Kidney (tissue), 14 donors: ENCODE results near the gene LMTK2. TPM values are rescaled to one million over a fixed set of nuclear protein-coding genes. Genes with fewer than 3 reads are reported as not detected.

Experiments used
- DNase-seq, 5 donors: peaks; one replicate each; pipeline ENCODE4 v3.0.0-alpha.2; 2013 to 2020
- FAIRE-seq: peaks from 2 replicates; lab custom pipeline; 2012; peaks lifted over from hg19 to GRCh38; lab: Jason Lieb, UNC
- H3K27ac ChIP-seq, 2 donors: one replicate each; pipeline ENCODE4 v1.7.0; 2013; ENCODE audit warnings: low read depth in 2 of 2, low read length in 2 of 2, inconsistent platforms in 1 of 2
- H3K27me3 ChIP-seq: one replicate; pipeline ENCODE4 v1.7.1; 2013; ENCODE audit warnings: low read length, inconsistent platforms; ENCODE audit not compliant: control insufficient read depth, insufficient read depth
- H3K36me3 ChIP-seq, 3 donors: one replicate each; pipeline versions ENCODE4 v1.7.0 to v1.7.1; 2013; ENCODE audit warnings: low read length in 3 of 3, control low read depth in 1 of 3, inconsistent platforms in 1 of 3; ENCODE audit not compliant: insufficient read depth in 3 of 3, control insufficient read depth in 2 of 3
- H3K4me1 ChIP-seq, 3 donors: one replicate each; pipeline versions ENCODE4 v1.7.0 to v1.7.1; 2013; ENCODE audit warnings: low read length in 3 of 3, inconsistent platforms in 1 of 3, low read depth in 1 of 3; ENCODE audit not compliant: control insufficient read depth in 2 of 3, insufficient read depth in 2 of 3
- H3K4me3 ChIP-seq, 3 donors: one replicate each; pipeline versions ENCODE4 v1.7.0 to v1.8.1; 2013; ENCODE audit warnings: low read length in 3 of 3, control low read depth in 1 of 3, inconsistent platforms in 1 of 3
- H3K9ac ChIP-seq, 3 donors: one replicate each; pipeline versions ENCODE4 v1.7.0 to v1.7.1; 2013; ENCODE audit warnings: low read length in 3 of 3, control low read depth in 1 of 3, inconsistent platforms in 1 of 3
- H3K9me3 ChIP-seq, 3 donors: one replicate each; pipeline versions ENCODE4 v1.7.0 to v1.7.1; 2013; ENCODE audit warnings: low read length in 3 of 3, control low read depth in 1 of 3, inconsistent platforms in 1 of 3; ENCODE audit not compliant: control insufficient read depth in 2 of 3, insufficient read depth in 1 of 3
- intact Hi-C: fragments of 100-400 bp; cut with DNase I; formaldehyde crosslinking; loops from one replicate; pipeline ENCODE4 v1.11.1; 2022
- polyA plus RNA-seq: library from polyadenylated mRNA; stranded (reverse); fragments of 350-450 nt; fragmentation: Illumina TruSeq; extraction: RNeasy Lipid Tissue Mini Kit (QIAGEN cat#74804); gene quantifications from one replicate; pipeline ENCODE4 v1.2.3, GENCODE V29; 2014; ENCODE audit warnings: low read depth, low replicate concordance; ENCODE audit not compliant: insufficient read depth
- total RNA-seq: library from RNA; stranded (reverse); fragmentation: NEBNext Ultra II Directional; extraction: Animal tissue kit (Norgen Biotek cat#: 25700); gene quantifications from one replicate; pipeline ENCODE4 v1.2.1, GENCODE V29; 2021
- TF ChIP-seq, protein P1 (sequence below): IDR thresholded peaks from 3 replicates; pipeline ENCODE4 v1.5.1; 2012; ENCODE audit warnings: mild to moderate bottlenecking, moderate library complexity, borderline replicate concordance; ENCODE audit not compliant: insufficient read depth; ENCODE audit errors: extremely low read depth
- donor health status: control.
- donor health status: control.
- donor health status: control.
- donor health status: control.
- donor health status: control.
- donor health status: DM: yes; HTN: yes; CAD: no.
- donor health status: Normal renal cell carcinoma (clear cell type).

Gene LMTK2
- total and polyA plus RNA-seq, 2 donors from 2014 or later, result 3.3 to 24.8 TPM

DNA sequence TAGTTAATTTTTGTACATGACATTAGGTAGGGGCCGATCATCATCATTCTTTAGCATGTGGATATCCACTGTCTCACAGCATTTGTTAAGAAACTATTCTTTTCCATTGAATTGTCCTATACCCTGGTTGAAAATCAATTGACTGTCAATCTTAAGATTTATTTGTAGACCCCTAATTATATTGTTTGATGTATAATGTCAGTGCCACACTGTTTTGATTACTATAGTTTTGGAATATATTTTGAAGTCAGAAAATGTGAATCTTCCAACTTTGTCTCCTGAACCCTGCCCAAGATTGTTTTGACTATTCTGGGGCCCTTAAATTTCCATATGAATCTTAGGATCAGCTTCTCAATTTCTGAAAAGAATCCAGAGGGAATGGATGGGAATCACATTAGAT lies 6.6 kb upstream of the LMTK2 start:
- intact Hi-C loops, result loop anchor here (10.0 kb wide), 1 partner anchor 65 kb away; no protein-coding TSS in a partner anchor
- no peak overlapping the region for H3K4me3 ChIP-seq
- H3K4me1 ChIP-seq, result no peaks in the 10 kb centered on the region
- H3K27me3 ChIP-seq, result no peaks in the 10 kb centered on the region
- no peak overlapping the region for H3K27ac ChIP-seq
- DNase-seq (no peak), FAIRE-seq (no peak)
- H3K9ac ChIP-seq, result no peak overlapping the region
- TF ChIP-seq, protein P1, sequence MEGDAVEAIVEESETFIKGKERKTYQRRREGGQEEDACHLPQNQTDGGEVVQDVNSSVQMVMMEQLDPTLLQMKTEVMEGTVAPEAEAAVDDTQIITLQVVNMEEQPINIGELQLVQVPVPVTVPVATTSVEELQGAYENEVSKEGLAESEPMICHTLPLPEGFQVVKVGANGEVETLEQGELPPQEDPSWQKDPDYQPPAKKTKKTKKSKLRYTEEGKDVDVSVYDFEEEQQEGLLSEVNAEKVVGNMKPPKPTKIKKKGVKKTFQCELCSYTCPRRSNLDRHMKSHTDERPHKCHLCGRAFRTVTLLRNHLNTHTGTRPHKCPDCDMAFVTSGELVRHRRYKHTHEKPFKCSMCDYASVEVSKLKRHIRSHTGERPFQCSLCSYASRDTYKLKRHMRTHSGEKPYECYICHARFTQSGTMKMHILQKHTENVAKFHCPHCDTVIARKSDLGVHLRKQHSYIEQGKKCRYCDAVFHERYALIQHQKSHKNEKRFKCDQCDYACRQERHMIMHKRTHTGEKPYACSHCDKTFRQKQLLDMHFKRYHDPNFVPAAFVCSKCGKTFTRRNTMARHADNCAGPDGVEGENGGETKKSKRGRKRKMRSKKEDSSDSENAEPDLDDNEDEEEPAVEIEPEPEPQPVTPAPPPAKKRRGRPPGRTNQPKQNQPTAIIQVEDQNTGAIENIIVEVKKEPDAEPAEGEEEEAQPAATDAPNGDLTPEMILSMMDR, result no peak
- H3K36me3 ChIP-seq, result no peaks in the 10 kb centered on the region
- peaks cover 0 to 22% (median 7%) of the 10 kb centered on the region in 3 donors for H3K9me3 ChIP-seq

DNA sequence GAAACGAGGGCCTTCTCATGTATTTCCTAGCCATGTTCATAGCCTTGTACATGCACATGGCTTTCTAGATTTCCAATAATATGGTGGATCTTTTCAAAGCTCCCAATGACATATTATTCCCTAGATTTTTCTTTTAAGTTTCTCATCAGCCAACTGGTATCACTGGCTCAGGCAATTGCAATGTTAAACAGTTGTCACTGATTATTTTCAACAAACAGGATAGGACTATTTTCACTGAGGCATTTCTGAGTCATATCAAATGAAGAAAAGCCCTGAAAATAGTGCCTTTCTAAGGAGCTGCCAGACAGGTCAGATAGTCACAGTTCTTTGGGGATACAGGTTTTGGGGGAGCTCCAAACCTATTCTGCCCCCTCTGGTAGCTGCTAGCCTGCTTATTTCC lies 4.5 kb upstream of the LMTK2 start:
- TF ChIP-seq, protein P1, result no peak
- Histone ChIP-seq H3K4me3 (no peak overlapping the region), H3K4me1 (no peaks in the 10 kb centered on the region), H3K27ac (no peak overlapping the region), H3K36me3 (no peaks in the 10 kb centered on the region), H3K9ac (no peak overlapping the region), H3K9me3 (peaks cover 0 to 18% (median 2%) of the 10 kb centered on the region in 3 donors), H3K27me3 (no peaks in the 10 kb centered on the region)
- intact Hi-C loops, result loop anchor here (10.0 kb wide), 1 partner anchor 63 kb away; no protein-coding TSS in a partner anchor
- DNase-seq, result no peak
- no peak for FAIRE-seq

DNA sequence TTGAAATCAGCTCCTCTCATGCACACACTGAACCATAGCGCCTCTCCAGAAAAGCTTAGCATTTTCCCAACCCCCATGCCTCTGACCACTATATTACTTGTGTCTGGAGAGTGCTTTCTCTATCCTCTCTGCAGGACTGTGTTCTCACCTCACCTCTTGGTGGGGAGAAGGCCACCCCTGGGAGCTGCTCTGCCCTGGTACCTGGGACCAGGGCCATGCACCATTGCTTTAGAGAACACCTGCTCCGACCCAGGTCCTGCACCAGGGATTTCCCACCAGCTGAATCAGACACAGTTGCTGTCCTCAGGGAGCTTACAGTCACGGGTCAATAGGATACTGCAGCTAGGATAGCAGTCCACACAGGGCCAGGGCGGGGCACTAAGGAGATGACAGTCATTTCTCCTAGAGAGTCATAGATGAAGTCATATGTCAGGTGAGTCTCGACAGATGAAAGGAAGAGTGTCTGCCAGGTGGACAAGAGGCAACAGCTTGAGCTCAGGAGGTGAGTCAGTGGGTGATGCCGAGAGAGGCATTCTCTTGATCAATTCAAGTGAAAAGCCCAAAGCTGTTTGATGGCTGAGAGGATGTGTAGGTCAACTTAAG lies 619 bp upstream of the LMTK2 start:
- H3K9me3 ChIP-seq, result peaks cover 0 to 3% (median 0%) of the 10 kb centered on the region in 3 donors
- peaks cover 0 to 5% (median 5%) of the 10 kb centered on the region in 3 donors for H3K4me1 ChIP-seq
- DNase-seq (peak in 2 of 5 donors; percentile 6 to 50), FAIRE-seq (no peak)
- intact Hi-C loops, result loop anchor here (10.0 kb wide), 1 partner anchor 59 kb away; no protein-coding TSS in a partner anchor
- no peak overlapping the region for H3K9ac ChIP-seq
- no peak overlapping the region for H3K27ac ChIP-seq
- H3K36me3 ChIP-seq, result no peaks in the 10 kb centered on the region
- H3K27me3 ChIP-seq, result no peaks in the 10 kb centered on the region
- no peak overlapping the region for H3K4me3 ChIP-seq
- TF ChIP-seq, protein P1, result no peak
